HEK293 (cell line): ENCODE data around the gene HSPB6.

Experiments used
- ZNF140 ChIP-seq: fragments of 450-650 bp; formaldehyde crosslinking; IDR thresholded peaks from 2 replicates; pipeline ENCODE4 v1.5.1; 2016; ENCODE audit warnings: missing biosample characterization, missing genetic modification characterization
- TF ChIP-seq, protein P1 (sequence below): fragments of 450-650 bp; formaldehyde crosslinking; IDR thresholded peaks from 2 replicates; pipeline ENCODE4 v1.5.1; 2016; ENCODE audit warnings: missing biosample characterization, missing genetic modification characterization
- TF ChIP-seq, protein P2 (sequence below): fragments of 450-650 bp; formaldehyde crosslinking; IDR thresholded peaks from 2 replicates; pipeline ENCODE4 v1.5.1; 2016; ENCODE audit warnings: missing biosample characterization, missing genetic modification characterization

DNA sequence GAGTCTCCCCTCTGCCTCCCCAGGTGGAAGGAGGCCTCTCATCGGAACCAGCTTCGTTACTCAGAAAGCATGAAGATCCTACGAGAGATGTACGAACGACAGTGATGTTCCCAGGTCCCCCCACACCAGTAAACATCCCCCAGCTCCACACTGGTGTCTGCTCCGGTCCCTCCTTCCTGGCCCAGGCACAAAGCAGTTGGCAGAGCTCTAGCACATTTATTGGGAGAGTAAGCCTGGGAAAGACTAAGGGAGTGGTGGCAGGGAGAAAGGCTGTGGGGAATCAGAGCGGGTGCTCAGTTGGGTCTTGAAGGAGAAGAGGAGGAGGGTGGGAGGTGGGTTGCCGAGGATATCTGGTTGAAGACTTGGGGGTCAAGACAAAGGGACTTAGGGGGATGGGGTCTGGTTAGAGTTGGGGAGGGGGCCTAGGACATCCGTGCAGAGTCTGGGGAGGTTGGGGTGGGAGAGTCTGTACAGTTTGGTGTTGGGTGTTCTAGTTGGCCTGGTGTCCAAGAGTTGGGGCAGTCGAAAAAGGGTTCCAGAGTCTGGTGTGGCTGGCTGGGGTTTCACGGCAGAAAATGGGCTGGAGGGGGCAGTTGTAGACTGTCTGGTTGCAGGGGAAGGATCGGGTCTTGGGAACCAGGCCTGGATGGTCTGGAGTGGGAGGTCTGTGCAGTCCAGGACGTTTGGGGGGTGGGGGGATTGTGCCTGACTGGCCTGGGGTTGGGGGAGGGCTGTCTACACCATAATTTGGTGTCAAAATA lies 2.3 kb downstream of the HSPB6 start:
- TF ChIP-seq, protein P1, sequence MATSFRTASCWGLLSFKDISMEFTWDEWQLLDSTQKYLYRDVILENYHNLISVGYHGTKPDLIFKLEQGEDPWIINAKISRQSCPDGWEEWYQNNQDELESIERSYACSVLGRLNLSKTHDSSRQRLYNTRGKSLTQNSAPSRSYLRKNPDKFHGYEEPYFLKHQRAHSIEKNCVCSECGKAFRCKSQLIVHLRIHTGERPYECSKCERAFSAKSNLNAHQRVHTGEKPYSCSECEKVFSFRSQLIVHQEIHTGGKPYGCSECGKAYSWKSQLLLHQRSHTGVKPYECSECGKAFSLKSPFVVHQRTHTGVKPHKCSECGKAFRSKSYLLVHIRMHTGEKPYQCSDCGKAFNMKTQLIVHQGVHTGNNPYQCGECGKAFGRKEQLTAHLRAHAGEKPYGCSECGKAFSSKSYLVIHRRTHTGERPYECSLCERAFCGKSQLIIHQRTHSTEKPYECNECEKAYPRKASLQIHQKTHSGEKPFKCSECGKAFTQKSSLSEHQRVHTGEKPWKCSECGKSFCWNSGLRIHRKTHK (tag by site-specific recombination) = no peak
- TF ChIP-seq, protein P2, sequence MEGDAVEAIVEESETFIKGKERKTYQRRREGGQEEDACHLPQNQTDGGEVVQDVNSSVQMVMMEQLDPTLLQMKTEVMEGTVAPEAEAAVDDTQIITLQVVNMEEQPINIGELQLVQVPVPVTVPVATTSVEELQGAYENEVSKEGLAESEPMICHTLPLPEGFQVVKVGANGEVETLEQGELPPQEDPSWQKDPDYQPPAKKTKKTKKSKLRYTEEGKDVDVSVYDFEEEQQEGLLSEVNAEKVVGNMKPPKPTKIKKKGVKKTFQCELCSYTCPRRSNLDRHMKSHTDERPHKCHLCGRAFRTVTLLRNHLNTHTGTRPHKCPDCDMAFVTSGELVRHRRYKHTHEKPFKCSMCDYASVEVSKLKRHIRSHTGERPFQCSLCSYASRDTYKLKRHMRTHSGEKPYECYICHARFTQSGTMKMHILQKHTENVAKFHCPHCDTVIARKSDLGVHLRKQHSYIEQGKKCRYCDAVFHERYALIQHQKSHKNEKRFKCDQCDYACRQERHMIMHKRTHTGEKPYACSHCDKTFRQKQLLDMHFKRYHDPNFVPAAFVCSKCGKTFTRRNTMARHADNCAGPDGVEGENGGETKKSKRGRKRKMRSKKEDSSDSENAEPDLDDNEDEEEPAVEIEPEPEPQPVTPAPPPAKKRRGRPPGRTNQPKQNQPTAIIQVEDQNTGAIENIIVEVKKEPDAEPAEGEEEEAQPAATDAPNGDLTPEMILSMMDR (tag by site-specific recombination) = no peak
- TF ChIP-seq ZNF140 (tag by site-specific recombination) = no peak
